Left lung (tissue), 10 donors: Measurements from ENCODE around the gene SMIM9. TPM values are rescaled to one million over a fixed set of nuclear protein-coding genes. Genes with fewer than 3 reads are reported as not detected.

ENCODE experiments used
- ATAC-seq: fragments of 200-7000 bp; cut with Tn5 transposase; one replicate; pipeline ENCODE4 v1.9.1; 2020; ENCODE audit warnings: moderate library complexity
- DNase-seq, 4 donors: peaks; one replicate each; pipeline ENCODE4 v3.0.0-alpha.2; 2013 to 2020
- H3K27ac ChIP-seq, 2 donors: fragments of 200-600 bp; sonication (generic) in 1 of 2; one replicate each; pipeline versions ENCODE4 v1.5.0 to v1.8.0; 2020 to 2021
- H3K27me3 ChIP-seq, 2 donors: fragments of 200-600 bp; sonication (generic) in 1 of 2; one replicate each; pipeline versions ENCODE4 v1.5.0 to v1.8.0; 2020 to 2021
- H3K36me3 ChIP-seq, 2 donors: fragments of 200-600 bp; sonication (generic) in 1 of 2; one replicate each; pipeline versions ENCODE4 v1.5.0 to v1.8.0; 2020 to 2021
- H3K4me1 ChIP-seq, 2 donors: fragments of 200-600 bp; one replicate each; pipeline ENCODE4 v1.8.0; 2021
- H3K4me3 ChIP-seq, 2 donors: fragments of 200-600 bp; sonication (generic) in 1 of 2; one replicate each; pipeline versions ENCODE4 v1.5.0 to v1.8.0; 2020 to 2021; ENCODE audit warnings: mild to moderate bottlenecking in 1 of 2
- H3K9me3 ChIP-seq, 2 donors: fragments of 200-600 bp; sonication (generic) in 1 of 2; one replicate each; pipeline versions ENCODE4 v1.5.0 to v1.8.0; 2020 to 2021
- intact Hi-C, 2 donors: fragments of 100-400 bp; cut with DNase I; formaldehyde crosslinking; loops; one replicate each; pipeline versions ENCODE4 v1.11.2 to v1.14.2; 2022
- polyA plus RNA-seq, 6 donors: library from polyadenylated mRNA; unstranded; fragments of 120-200 nt; gene quantifications; one replicate each; pipeline ENCODE4 v1.2.1, GENCODE V29; 2013; ENCODE audit not compliant: insufficient read length in 6 of 6
- total RNA-seq, 2 donors: library from RNA; stranded (reverse); fragmentation: NEBNext Ultra II Directional; extraction: Animal tissue kit (Norgen Biotek cat#: 25700); gene quantifications; one replicate each; pipeline ENCODE4 v1.2.1, GENCODE V29; 2021
- TF ChIP-seq, protein P1 (sequence below), 2 donors: fragments of 200-600 bp; sonication (generic) in 1 of 2; IDR thresholded peaks; one replicate each; pipeline versions ENCODE4 v1.5.0 to v1.8.0; 2021; ENCODE audit warnings: antibody characterized with exemption in 2 of 2
- donor health status: DM: no; HTN: yes; CAD: no.
- donor health status: DM: no; HTN: no; CAD: no.

SMIM9 gene
- total and polyA plus RNA-seq, 8 donors = not detected

DNA sequence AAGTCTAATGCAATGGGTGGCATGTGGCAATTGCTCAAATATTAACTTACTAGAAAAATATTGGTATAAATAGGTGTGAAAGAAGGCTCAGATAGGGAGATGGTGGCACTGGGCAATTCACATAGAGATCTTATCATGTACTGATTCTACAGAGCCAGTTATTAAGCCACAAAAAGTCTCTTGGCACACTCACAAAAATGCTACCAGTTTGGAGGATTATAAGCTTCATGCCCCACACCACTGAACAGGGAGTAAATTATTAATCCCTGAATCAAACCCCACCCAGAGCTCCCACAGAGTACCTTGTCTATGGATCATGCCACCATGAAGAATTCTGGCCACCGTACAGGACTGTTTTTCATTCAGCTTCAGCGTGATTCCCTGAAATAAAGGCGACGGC is 43.0 kb downstream of the SMIM9 start:
- H3K36me3 ChIP-seq = no peaks in the 10 kb centered on the region
- intact Hi-C loops = no loop called here
- H3K4me3 ChIP-seq = no peak overlapping the region
- H3K9me3 ChIP-seq = no peaks in the 10 kb centered on the region
- ATAC-seq (no peak), DNase-seq (no peak)
- peaks cover 0 to 5% of the 10 kb centered on the region in 2 donors for H3K4me1 ChIP-seq
- TF ChIP-seq, protein P1, sequence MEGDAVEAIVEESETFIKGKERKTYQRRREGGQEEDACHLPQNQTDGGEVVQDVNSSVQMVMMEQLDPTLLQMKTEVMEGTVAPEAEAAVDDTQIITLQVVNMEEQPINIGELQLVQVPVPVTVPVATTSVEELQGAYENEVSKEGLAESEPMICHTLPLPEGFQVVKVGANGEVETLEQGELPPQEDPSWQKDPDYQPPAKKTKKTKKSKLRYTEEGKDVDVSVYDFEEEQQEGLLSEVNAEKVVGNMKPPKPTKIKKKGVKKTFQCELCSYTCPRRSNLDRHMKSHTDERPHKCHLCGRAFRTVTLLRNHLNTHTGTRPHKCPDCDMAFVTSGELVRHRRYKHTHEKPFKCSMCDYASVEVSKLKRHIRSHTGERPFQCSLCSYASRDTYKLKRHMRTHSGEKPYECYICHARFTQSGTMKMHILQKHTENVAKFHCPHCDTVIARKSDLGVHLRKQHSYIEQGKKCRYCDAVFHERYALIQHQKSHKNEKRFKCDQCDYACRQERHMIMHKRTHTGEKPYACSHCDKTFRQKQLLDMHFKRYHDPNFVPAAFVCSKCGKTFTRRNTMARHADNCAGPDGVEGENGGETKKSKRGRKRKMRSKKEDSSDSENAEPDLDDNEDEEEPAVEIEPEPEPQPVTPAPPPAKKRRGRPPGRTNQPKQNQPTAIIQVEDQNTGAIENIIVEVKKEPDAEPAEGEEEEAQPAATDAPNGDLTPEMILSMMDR (IDR thresholded peaks at IDR 0.05) = no peak
- no peaks in the 10 kb centered on the region for H3K27me3 ChIP-seq
- H3K27ac ChIP-seq = no peak overlapping the region

DNA sequence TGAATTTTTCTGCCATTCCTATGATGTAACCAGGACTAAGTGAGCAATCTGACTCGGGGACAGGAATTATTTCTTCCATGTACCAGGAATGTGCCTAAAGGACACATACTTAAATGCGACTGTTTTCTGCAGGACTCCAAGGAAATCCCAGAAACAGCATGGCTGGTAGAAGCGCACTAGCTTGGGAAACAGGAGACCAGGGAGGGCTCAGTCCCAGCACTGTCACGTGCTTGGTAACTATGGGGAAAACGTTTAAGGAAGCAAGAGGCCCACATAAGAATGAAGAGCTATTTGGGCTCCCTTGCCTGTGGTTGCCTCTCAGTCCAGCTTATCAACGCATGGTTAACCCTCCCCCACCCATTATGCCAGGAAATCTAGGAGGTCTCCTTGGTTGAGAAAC is 48.7 kb downstream of the SMIM9 start:
- TF ChIP-seq, protein P1 (IDR thresholded peaks at IDR 0.05) = no peak
- no peak overlapping the region for H3K4me3 ChIP-seq
- H3K9me3 ChIP-seq = no peaks in the 10 kb centered on the region
- no peaks in the 10 kb centered on the region for H3K27me3 ChIP-seq
- H3K27ac ChIP-seq = no peak overlapping the region
- H3K4me1 ChIP-seq = peaks cover 0 to 9% of the 10 kb centered on the region in 2 donors
- intact Hi-C loops = loop anchor here in 1 of 2 donors (5.0 kb wide), 1 partner anchor 52 kb away; no protein-coding TSS in a partner anchor
- ATAC-seq (no peak), DNase-seq (no peak)
- peaks cover 0 to 10% of the 10 kb centered on the region in 2 donors for H3K36me3 ChIP-seq

DNA sequence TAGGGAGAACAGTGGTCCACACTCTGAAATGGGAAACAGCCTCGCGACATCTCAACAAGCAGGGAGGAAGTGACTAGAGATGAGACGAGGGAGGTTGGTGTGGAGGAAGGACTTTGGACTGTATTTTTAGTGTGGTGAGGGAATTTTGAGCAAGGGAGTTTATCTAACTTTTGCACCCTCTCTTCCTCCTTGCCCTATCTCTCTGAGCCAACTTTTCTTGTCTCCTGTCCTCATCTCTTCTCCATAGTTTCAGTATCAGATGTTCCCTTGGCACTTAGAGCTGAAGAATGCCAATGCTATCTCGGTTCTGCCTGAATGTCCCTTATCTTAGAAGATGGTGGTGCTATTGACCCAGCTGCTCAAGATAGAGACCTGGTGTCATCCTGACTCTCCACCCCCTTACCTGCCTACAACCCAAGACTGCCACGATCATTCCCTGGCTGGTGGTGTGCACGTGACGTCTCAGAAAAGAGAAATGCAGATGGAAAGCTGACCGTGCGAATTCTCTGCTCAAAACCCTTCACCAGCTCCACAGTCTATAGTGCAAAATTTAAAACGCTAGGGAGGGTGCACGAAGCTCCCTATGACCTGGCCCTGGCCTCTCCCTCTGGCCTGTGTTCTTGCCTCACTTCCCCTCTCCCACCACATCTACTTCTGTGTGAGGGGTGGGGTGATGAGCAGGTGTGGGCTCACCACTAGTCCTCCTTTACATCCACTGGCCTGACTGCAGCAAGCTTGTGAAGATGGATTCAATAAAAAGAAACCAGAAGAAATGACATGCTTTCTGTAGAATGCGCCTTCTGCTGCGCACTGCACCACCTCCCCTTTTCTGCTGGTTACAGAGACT is 50.1 kb downstream of the SMIM9 start:
- no peak for DNase-seq
- H3K27me3 ChIP-seq = no peaks in the 10 kb centered on the region
- peaks cover 0 to 9% of the 10 kb centered on the region in 2 donors for H3K4me1 ChIP-seq
- no peak for ATAC-seq
- TF ChIP-seq, protein P1 (IDR thresholded peaks at IDR 0.05) = no peak
- H3K9me3 ChIP-seq = no peaks in the 10 kb centered on the region
- H3K36me3 ChIP-seq = peaks cover 0 to 22% of the 10 kb centered on the region in 2 donors
- H3K27ac ChIP-seq = peak overlapping the region in 1 of 2 donors; percentile 53
- intact Hi-C loops = no loop called here
- H3K4me3 ChIP-seq = no peak overlapping the region

DNA sequence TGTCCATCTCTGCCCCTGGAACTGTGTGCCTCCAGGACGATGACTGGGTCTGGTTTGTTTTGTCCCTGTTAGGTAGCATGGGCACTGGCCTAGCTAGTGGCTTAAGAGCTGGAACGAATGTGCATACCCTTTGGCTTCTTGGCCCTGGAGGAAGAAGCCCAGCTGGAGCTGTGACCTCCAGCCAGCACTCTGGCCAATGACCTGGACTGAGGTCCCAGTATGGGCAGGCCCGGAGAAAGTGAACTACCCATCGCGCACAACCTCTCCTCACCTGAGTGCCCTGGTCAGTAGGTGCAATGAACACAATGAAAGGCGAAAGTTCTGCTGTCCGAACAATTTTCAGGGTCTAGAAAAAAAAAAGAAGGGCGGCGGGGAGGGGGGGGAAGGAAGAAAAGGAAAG is 53.5 kb downstream of the SMIM9 start:
- TF ChIP-seq, protein P1 (IDR thresholded peaks at IDR 0.05) = no peak
- Histone ChIP-seq H3K4me1 (peaks cover 0 to 9% of the 10 kb centered on the region in 2 donors), H3K4me3 (no peak overlapping the region), H3K36me3 (peaks cover 0 to 56% of the 10 kb centered on the region in 2 donors), H3K27ac (no peak overlapping the region), H3K9me3 (no peaks in the 10 kb centered on the region), H3K27me3 (no peaks in the 10 kb centered on the region)
- ATAC-seq (no peak), DNase-seq (no peak)
- intact Hi-C loops = no loop called here

DNA sequence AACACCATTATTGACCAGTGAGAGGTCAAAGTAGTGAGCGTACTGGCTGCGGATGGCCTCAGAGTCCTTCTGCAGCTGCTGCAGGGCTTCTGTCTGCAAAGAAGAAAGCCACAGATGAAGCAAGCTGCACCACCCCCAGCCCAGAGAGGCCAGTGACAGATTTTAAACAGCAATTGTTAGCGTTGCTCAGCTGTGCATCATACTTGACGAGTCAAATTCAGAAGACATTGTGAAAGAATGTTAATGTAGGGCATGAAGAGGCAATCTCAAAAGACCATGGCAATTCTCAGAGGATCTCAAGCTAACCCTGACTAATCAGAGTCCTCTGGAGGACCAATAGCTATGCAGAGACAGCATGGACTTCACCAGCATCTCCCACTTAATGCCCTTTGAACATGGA is 55.2 kb downstream of the SMIM9 start:
- ATAC-seq (no peak), DNase-seq (no peak)
- Histone ChIP-seq H3K9me3 (no peaks in the 10 kb centered on the region), H3K27ac (no peak overlapping the region), H3K4me3 (no peak overlapping the region), H3K27me3 (no peaks in the 10 kb centered on the region), H3K36me3 (peaks cover 0 to 73% of the 10 kb centered on the region in 2 donors), H3K4me1 (peaks cover 0 to 2% of the 10 kb centered on the region in 2 donors)
- intact Hi-C loops = no loop called here
- TF ChIP-seq, protein P1 (IDR thresholded peaks at IDR 0.05) = no peak
